LNCAP (cell line): ENCODE measurements around the gene LAMP1.

Source experiments
- TF ChIP-seq, protein P1 (sequence below): fragments of 450-650 bp; IDR thresholded peaks from 2 replicates; pipeline ENCODE4 v1.5.1; 2017; ENCODE audit warnings: mild to moderate bottlenecking

LAMP1 gene

DNA sequence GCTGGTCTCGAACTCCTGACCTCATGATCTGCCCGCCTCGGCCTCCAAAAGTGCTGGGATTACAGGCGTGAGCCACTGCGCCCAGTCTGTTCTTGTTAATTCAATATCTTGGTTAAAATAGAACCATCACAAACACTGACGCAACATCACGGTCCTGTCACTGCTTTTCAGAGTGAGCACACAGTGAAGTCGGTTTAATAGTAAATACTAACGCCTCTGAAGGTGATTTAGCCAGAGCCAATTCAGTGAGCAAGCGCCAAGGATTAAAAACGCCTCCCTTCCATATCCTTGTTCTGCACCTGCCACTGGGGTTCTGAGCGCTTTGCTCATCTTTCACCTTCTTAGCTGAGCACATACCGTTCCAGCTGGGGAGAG, 30.3 kb downstream of the LAMP1 start:
- TF ChIP-seq, protein P1, sequence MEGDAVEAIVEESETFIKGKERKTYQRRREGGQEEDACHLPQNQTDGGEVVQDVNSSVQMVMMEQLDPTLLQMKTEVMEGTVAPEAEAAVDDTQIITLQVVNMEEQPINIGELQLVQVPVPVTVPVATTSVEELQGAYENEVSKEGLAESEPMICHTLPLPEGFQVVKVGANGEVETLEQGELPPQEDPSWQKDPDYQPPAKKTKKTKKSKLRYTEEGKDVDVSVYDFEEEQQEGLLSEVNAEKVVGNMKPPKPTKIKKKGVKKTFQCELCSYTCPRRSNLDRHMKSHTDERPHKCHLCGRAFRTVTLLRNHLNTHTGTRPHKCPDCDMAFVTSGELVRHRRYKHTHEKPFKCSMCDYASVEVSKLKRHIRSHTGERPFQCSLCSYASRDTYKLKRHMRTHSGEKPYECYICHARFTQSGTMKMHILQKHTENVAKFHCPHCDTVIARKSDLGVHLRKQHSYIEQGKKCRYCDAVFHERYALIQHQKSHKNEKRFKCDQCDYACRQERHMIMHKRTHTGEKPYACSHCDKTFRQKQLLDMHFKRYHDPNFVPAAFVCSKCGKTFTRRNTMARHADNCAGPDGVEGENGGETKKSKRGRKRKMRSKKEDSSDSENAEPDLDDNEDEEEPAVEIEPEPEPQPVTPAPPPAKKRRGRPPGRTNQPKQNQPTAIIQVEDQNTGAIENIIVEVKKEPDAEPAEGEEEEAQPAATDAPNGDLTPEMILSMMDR, result no peak

DNA sequence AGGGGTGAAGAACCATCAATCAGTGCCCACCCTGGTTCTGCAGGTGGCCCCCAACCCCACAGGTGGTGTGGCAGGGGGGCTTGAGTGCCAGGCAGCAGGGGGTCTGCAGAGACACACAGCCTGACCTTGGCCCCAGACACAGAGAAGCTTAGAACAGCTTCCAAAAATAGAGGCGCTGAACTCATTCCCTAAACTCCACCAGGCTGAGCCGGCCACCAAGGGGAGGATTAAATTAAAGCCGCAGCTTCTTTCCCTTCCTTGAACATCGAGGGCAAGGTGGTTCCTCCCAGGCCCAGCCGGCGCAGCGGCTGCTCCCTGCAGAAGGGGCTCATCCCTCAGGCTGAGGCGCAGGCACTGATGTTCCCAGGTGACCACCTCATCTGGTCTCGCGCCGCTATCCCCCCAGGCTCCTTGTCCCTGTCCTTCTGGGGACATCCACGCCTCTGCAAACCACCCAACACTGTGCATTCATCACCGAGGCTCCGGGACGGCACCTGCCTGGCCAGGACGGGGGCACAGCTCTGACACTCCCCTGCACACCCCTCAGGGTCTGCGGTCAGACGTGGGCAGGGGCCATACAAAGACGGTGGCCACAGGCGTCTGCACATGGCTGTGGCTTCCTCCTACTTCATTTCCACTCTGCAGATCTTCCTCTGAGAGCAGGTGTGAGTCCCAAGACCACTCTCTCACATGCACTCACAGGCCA, 30.9 kb downstream of the LAMP1 start:
- TF ChIP-seq, protein P1, result no peak

DNA sequence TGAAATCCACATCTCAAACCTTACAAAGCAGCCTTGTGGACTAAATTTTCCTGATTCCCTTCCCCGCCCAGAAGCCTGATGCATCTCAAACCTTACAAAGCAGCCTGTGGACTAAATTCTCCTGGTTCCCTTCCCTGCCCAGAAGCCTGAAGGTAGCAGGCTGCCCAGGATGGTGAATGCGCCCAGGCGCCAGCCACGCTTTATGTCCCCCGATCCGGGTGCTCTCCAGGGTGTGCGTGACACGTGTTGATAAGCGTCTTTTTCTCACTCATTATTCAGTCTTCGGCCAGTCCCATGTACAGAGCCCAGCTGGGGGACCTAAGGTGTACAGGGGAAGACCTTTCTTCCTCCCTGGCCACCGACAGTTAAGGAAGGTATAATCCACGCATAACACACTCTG, 31.8 kb downstream of the LAMP1 start:
- TF ChIP-seq, protein P1, result no peak

DNA sequence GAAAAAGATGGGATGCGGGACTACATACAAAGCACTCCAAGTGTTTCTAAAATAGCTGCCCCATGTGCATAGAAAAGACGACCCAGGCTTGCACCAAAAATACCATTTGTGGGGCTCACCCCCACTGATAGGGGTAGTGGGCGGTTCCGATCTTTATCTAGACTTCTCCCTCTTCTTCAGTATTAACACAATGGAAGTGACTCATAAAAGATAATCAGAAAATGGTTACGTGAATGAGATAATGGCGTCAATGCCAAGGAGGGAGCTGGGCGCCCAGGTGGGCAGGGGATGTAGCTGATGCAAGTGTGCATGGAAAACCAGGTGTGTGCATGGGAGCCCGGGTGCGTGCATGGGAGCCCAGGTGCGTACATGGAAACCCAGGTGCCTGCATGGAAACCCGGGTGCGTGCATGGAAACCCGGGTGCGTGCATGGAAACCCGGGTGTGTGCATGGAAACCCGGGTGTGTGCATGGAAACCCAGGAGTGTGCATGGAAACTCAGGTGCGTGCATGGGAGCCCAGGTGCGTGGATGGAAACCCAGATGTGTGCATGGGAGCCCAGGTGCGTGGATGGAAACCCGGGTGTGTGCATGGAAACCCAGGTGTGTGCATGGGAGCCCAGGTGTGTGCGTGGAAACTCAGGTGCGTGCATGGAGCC, 32.7 kb downstream of the LAMP1 start:
- TF ChIP-seq, protein P1, result no peak

DNA sequence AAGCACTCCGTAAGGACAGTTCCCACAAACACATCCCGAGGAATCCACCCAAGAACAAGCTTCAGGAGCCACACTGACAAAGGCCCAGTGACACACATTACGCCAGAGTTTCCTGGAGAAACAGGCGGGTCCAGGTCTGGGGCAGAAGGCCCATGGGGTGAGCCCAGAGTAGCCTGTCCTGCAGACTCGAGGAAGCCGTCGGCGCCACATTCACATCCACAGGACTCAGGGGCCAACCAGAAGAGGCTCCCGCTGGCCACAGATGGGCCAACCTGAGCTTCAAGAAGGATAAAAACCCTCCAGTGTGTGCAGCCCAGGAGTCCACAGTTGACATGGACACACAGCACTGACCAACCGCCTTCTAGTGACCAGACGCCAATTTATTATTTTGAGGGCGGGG, 35.6 kb downstream of the LAMP1 start:
- TF ChIP-seq, protein P1, result no peak

DNA sequence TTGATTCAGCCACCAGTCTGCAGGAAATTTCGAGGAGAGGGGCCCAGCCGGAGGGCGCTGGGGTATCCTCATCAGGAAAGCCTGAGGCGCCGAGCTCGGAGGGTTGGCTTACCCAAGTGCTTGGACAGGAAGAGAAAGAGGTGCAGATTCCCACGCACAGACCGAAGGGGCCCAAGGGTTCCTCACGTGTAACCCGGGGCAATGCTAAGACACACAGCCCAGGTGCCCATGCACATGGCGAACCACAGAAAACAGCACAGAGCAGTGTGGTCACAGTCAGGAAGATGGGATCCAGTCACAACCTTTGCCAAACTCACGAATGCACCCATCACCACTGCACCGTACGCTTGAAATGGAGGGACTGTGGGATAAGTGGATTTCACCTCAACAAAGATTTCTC, 36.0 kb downstream of the LAMP1 start:
- TF ChIP-seq, protein P1, result no peak

DNA sequence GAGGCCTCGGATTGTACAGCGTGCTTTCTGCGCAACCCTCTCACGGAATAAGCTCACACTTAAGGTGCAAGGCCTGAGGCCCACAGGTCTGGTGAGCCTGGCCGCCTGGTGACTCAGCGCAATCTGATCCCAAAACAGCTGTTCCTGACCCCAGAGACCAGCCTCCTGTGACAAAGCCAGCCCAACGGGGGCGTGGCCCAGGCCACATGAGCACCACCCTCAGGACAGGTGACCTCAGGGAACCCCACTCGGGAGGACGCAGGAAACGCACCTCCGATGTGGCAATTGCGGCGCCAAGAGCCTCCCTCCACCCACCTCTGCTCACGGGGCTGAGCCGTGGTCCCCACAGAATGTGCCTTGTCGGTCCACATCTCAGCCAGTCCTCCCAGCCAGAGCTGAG, 40.5 kb downstream of the LAMP1 start:
- TF ChIP-seq, protein P1, result no peak
